AML-193 (cell line): ENCODE results near the gene SRSF7.
"Not testable (repeated sequence)": the region's sequence is repeated elsewhere in the genome, so short reads cannot be mapped to it uniquely, and the experiment has no call there.

ENCODE experiments used
- DNase-seq, 2 experiments: peaks; one replicate each; lab custom pipeline; 2025; lab: John Stamatoyannopoulos, UW

SRSF7 gene

GRCh38 chr2:38731684-38732221, 19.4 kb downstream of the SRSF7 start:
- no peak for DNase-seq

- no peak for DNase-seq
These were observed 20.1 kb downstream of the SRSF7 start for GRCh38 chr2:38731090-38731489.

GRCh38 chr2:38728694-38729093, 22.5 kb downstream of the SRSF7 start:
- DNase-seq, result no peak

- DNase-seq, result no peak
These were observed 23.5 kb downstream of the SRSF7 start for GRCh38 chr2:38727661-38728060.

GRCh38 chr2:38723173-38723572, 28.0 kb downstream of the SRSF7 start:
- DNase-seq, result no peak

- DNase-seq, result no peak
These were observed 28.7 kb downstream of the SRSF7 start for GRCh38 chr2:38722271-38723061.

- DNase-seq, result no peak
These were observed 30.4 kb downstream of the SRSF7 start for GRCh38 chr2:38720613-38721241.

- no peak for DNase-seq
These were observed 31.5 kb downstream of the SRSF7 start for GRCh38 chr2:38719706-38720105.

- DNase-seq, result no peak
These were observed 32.6 kb downstream of the SRSF7 start for GRCh38 chr2:38718601-38719000.

GRCh38 chr2:38716185-38716584, 35.0 kb downstream of the SRSF7 start:
- DNase-seq, result no peak

- DNase-seq, result not testable (repeated sequence)
These were observed 36.2 kb downstream of the SRSF7 start for GRCh38 chr2:38714941-38715340.

- no peak for DNase-seq
These were observed 37.8 kb downstream of the SRSF7 start for GRCh38 chr2:38713338-38713737.

- no peak for DNase-seq
These were observed 38.3 kb downstream of the SRSF7 start for GRCh38 chr2:38712871-38713270.

- no peak for DNase-seq
These were observed 38.7 kb downstream of the SRSF7 start for GRCh38 chr2:38712413-38712812.

- DNase-seq, result no peak
These were observed 39.6 kb downstream of the SRSF7 start for GRCh38 chr2:38711558-38711957.

- no peak for DNase-seq
These were observed 41.5 kb downstream of the SRSF7 start for GRCh38 chr2:38709567-38710194.

GRCh38 chr2:38708900-38709566, 42.1 kb downstream of the SRSF7 start:
- DNase-seq, result no peak

GRCh38 chr2:38708491-38708890, 42.7 kb downstream of the SRSF7 start:
- DNase-seq, result not testable (repeated sequence)

GRCh38 chr2:38706846-38707345, 44.3 kb downstream of the SRSF7 start:
- no peak for DNase-seq

GRCh38 chr2:38704664-38705063, 46.5 kb downstream of the SRSF7 start:
- no peak for DNase-seq

GRCh38 chr2:38703336-38703735, 47.8 kb downstream of the SRSF7 start:
- DNase-seq, result not testable (repeated sequence)

- no peak for DNase-seq
These were observed 48.7 kb downstream of the SRSF7 start for GRCh38 chr2:38702413-38702812.
